Renal cortex interstitium (tissue), 15 donors: Measurements from ENCODE around the gene FOXK1. TPM values are rescaled to one million over a fixed set of nuclear protein-coding genes. Genes with fewer than 3 reads are reported as not detected.
"Not testable (repeated sequence)": the region's sequence is repeated elsewhere in the genome, so short reads cannot be mapped to it uniquely, and the experiment has no call there.

Experiments used
- DNase-seq, 11 donors: peaks; one replicate each; pipeline ENCODE4 v3.0.0-alpha.2; 2013; ENCODE audit warnings: low read depth in 9 of 11, low spot score in 4 of 11; ENCODE audit errors: extremely low read depth in 1 of 11
- long read RNA-seq, 16 experiments: transcript quantifications; one replicate each; lab custom pipeline, GENCODE V29; 2026
- polyA plus RNA-seq, 3 donors: library from polyadenylated mRNA; unstranded; fragments of 120-200 nt; gene quantifications; one replicate each; pipeline ENCODE4 v1.2.1, GENCODE V29; 2013; ENCODE audit not compliant: insufficient read length in 3 of 3

The FOXK1 gene
- 10 to 100 TPM; 16.9 to 19.8 (median 19.5) TPM for polyA plus RNA-seq
- long read RNA-seq, donor 1, partial matches to known transcripts = 6 of 6 reads
- long read RNA-seq, donor 1, other reads (novel, unspliced or antisense) = 0 of 6 reads
- long read RNA-seq, donor 2, partial matches to known transcripts = 6 of 6 reads
- long read RNA-seq, donor 2, other reads (novel, unspliced or antisense) = 0 of 6 reads
- long read RNA-seq, donor 3, full-length matches to known transcripts = 3 of 9 reads
- long read RNA-seq, donor 3, partial matches to known transcripts = 6 of 9 reads
- long read RNA-seq, donor 3, other reads (novel, unspliced or antisense) = 0 of 9 reads
- long read RNA-seq, donor 4 = 0 reads
- long read RNA-seq, donor 5 = 0 reads
- long read RNA-seq, donor 6, full-length matches to known transcripts = 3 of 3 reads
- long read RNA-seq, donor 6, partial matches to known transcripts = 0 of 3 reads
- long read RNA-seq, donor 6, other reads (novel, unspliced or antisense) = 0 of 3 reads
- long read RNA-seq, donor 7 = 0 reads
- long read RNA-seq, donor 8 = 0 reads
- long read RNA-seq, donor 9, full-length matches to known transcripts = 3 of 3 reads
- long read RNA-seq, donor 9, partial matches to known transcripts = 0 of 3 reads
- long read RNA-seq, donor 9, other reads (novel, unspliced or antisense) = 0 of 3 reads
- long read RNA-seq, donor 10, partial matches to known transcripts = 15 of 15 reads
- long read RNA-seq, donor 10, other reads (novel, unspliced or antisense) = 0 of 15 reads
- long read RNA-seq, donor 11, full-length matches to known transcripts = 5 of 10 reads
- long read RNA-seq, donor 11, partial matches to known transcripts = 5 of 10 reads
- long read RNA-seq, donor 11, other reads (novel, unspliced or antisense) = 0 of 10 reads
- long read RNA-seq, donor 12, full-length matches to known transcripts = 1 of 1 reads
- long read RNA-seq, donor 12, partial matches to known transcripts = 0 of 1 reads
- long read RNA-seq, donor 12, other reads (novel, unspliced or antisense) = 0 of 1 reads
- long read RNA-seq, donor 13 = 0 reads
- long read RNA-seq, donor 14, full-length matches to known transcripts = 1 of 1 reads
- long read RNA-seq, donor 14, partial matches to known transcripts = 0 of 1 reads
- long read RNA-seq, donor 14, other reads (novel, unspliced or antisense) = 0 of 1 reads
- long read RNA-seq, donor 15 = 0 reads
- long read RNA-seq, donor 16, full-length matches to known transcripts = 3 of 29 reads
- long read RNA-seq, donor 16, partial matches to known transcripts = 26 of 29 reads
- long read RNA-seq, donor 16, other reads (novel, unspliced or antisense) = 0 of 29 reads

GRCh38 chr7:4681886-4682620, at the start of gene FOXK1:
TSS of gene FOXK1 (plus strand) at chr7:4682295. CDS start at chr7:4682309, 14 bp downstream.
- DNase-seq = peak in 7 of 11 donors; percentile 59 to 75 (median 72)

GRCh38 chr7:4633012-4633411, 49.1 kb upstream of the FOXK1 start:
- DNase-seq = no peak

DNA sequence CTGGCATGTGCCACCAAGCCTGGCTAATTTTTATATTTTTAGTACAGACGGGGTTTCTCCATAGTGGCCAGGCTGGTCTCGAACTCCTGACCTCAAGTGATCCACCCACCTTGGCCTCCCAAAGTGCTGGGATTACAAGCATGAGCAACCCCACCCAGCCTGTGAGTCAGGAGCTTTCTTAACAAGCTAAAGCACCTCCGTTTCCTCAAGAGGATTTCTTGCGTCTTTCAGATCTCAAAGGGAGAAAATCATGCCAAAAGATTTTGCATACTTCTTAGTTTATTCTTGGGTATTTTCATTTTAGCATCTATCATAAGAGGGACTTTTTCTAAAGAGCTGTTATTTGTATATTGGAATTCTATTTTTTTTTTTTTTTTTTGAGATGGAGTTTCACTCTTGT, 47.9 kb upstream of the FOXK1 start:
- DNase-seq = no peak

DNA sequence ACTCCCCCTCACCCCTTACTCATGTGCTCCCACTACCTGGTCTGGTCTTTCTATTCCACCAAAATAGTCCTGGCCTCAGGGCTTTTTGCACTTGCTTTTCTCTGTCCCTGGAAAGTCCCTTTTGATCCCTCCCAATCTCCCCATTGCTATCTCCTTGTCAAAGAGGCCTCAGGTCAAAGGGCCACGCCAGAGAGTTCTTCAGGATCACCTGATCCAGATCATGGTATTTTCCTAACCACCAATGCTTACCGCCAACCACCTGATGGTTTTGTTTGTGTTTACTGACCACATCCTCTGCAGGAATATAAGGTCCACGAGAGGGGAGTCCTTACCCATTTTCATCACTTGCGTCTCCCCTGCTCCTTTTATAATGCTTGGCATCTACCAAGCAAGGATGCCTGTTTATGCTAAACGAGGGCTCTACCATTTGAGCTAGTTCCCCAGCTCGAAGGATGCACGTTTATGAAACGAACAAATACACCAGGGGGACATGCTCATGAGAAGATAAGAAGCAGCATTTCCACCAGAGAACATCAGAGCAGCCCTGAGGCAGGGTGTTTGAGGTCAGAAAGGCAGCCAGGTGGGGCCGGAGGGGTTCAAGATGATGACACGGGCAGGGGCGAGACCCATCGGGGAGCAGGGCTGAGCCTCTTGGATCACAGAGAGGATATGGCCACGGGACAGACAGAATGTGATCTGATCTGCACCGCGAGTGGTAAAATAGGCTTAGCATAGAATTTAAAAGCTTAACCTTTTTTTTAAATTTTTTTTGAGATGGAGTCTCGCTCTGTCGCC, 43.1 kb upstream of the FOXK1 start:
- DNase-seq = no peak

GRCh38 chr7:4641091-4641666, 40.9 kb upstream of the FOXK1 start:
- no peak for DNase-seq

DNA sequence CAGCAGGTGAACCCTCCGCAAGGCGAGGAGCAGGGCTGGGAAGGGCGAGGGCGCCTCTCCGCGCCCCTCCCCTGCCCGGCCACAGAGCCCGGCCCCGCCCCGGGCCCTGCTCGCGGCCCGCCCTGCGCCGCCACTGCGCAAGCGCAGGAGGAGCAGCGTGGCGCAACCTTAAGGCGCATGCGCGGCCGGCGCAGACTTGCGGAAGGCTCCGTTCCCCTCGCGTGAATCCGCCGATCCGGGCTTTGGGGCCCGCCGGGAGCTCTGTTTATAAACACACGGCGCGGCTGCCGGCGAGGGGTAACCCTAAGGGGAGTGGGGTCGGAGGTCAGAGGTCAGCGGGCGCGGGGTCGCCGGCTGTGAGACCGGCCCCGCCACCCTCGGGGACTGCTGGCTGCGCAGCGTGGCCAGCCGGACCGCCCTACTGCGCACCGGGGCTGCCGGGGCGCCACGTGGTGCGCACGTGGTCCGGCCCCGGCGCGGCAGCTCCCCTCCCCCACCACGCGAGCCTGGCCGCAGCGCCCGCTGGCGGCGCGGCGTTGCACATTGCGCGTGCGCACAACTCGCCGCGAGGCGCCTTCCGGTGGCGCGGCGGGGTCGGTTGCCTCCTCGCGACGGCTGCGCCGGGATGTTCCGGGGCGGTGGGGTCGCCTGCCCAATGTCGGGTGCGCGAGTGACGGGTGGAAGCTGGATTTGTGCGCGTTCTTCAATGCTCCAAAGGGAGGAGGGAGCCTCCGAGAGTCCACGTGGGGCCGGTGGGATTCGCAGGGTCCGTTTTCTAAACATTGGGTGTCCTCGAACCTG, 40.2 kb upstream of the FOXK1 start:
- DNase-seq = peak; percentile 85 to 96 (median 92)

DNA sequence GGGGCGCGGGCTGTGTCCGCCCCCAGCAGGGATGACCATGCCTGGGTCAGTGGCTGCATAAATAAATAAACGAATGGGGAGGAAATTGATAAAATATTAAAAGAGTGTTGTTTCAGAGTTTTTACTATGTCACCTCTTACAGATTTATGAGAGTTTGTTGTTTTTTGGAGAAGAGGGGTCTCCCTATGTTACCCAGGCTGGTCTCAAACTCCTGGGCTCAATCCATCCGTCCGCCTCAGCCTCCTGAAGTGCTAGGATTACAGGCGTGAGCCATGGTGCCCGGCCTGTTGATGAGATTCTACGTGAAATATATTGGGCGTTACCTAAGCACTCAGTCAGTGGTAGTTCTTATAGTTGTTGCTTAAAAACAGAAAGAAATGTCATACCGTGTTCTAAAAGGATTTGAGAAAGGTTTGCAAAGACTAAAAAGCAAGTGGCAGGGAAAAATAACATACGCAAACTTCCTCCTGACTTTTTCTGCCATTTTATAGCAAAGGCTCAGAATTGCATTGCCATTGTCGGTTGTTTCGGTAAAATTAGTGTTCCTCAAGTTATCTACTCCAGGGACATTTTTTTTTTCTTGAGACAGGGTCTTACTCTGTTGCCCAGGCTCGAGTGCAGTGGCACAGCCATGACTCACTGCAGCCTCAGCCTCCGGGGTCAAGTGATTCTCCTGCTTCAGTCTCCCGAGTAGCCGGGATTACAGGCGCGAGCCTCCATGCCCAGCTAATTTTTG, 39.5 kb upstream of the FOXK1 start:
- no peak for DNase-seq

GRCh38 chr7:4643204-4643471, 39.0 kb upstream of the FOXK1 start:
- DNase-seq = not testable (repeated sequence)

DNA sequence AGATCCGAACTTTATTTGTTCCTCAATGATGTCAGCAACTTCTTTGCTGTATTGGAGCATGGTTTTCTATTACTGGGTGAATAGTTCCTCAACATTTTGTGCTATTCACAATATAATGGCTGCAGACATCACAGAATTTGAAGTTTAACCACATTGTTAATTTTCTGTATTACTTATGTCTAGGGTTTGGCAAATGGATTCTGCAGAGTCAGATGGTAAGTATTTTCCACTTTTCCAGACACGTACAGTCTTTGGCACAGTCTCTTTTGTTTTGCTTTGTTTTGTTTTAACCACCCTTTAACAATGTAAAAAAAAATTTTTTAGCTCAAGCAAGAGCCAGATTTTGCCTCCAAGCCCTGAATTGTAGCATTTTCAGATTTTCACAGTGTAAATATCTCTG, 36.8 kb upstream of the FOXK1 start:
- DNase-seq = no peak

DNA sequence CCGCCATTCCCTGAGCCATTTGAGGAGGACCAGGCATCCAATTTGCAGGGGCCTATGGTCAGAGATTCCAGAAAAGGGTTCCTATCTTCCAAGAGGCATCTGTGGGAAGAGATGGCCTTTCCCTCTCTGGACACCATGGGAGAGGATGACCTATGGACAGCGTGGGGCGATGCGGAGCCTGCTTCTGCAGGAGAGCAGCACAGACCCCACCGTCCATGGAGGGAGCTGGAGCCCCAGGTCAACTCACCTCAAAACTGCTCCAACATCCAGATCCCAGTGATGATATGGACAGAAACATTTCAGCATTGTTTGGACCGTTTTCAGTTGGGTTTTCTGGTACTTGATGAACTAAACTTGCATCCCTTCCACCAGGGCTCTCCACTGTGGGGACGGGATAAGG, 34.0 kb upstream of the FOXK1 start:
- no peak for DNase-seq

GRCh38 chr7:4650433-4651047, 31.6 kb upstream of the FOXK1 start:
- no peak for DNase-seq

DNA sequence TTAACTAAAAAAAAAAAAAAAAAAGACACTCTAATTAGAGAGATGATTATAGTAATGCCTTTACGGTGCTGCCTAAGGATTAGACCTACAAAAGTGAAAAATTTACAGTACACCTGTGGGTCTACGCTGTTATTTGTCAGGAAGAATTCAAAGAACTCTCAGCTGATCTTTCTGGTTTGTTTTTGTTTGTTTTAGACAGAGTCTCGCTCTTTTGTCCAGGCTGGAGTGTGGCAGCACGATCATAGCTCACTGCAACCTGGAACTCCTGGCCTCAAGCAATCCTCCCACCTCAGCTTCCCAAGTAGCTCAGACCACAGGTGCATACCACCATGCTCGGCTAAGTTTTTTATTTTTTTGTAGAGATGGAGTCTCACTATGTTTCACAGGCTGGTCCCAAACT, 28.3 kb upstream of the FOXK1 start:
- no peak for DNase-seq

- DNase-seq = no peak
Measured at GRCh38 chr7:4655311-4655710, 26.8 kb upstream of the FOXK1 start.

DNA sequence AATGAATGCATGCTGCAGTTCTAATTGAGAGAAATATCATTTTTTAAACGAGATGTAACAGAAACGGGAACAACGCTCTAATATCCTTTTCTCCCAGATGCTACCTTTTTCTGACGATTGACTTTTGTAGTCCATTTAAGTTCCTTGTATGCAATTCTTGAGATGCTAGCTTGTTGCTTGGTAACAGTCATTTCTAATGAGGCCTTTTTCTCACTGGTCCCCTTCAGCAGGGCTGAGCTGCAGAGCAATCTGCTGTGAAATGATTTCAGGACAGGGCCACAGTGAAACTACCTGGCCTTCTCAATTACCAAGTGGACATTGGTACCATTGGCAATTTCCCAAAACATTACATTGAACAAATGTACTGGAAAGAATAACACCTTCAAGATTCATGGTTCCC, 26.2 kb upstream of the FOXK1 start:
- DNase-seq = no peak

DNA sequence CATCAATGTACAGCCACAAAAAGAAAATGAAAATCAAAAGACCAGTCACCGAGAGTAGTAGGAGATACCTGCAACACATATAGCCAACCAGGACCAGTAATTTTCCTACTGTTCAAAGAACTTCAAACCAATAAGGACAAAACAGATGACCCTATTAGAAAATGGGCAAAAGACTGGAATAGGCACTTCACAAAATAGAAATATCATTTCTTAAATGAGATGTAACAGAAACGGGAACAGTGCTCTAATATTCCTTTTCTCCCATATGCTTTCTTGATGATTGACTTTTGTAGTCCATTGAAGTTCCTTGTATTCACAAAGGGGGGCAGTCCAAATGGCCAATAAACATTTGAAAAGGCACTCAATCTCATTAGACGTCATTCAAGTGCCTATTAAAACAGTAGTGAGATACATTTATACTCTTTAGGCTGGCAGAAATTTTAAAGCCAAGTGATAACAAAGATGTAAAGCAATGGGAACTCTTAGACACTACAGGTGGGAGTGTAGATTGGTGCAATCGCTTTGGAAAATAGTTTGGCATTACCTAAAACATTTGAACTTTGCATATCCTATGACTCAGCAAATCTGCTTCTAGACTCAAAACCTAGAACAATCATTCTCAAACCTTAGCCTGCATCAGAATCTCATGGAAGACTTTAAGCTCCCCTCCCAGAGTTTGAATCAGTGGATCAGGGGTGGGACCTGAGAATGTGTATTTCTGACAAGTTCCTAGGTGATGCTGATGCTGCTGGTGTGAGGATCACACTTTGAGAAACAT, 24.3 kb upstream of the FOXK1 start:
- DNase-seq = no peak
